22Rv1 (cell line): Measurements from ENCODE around the gene SHANK2.

Experiments
- CTCF ChIP-seq: fragments of 450-650 bp; IDR thresholded peaks from 2 replicates; pipeline ENCODE4 v1.5.1; 2017; ENCODE audit warnings: mild to moderate bottlenecking
- ZFX ChIP-seq: fragments of 450-650 bp; IDR thresholded peaks from 2 replicates; pipeline ENCODE4 v1.6.1; 2017; ENCODE audit warnings: antibody characterized with exemption, borderline replicate concordance

- TF ChIP-seq CTCF (no peak), ZFX (no peak)
Observed at GRCh38 chr11:71285111-71285510, 32.7 kb upstream of the SHANK2 start.
